Natural killer cell (primary cell): ENCODE results near the gene ARHGEF4. TPM values are rescaled to one million over a fixed set of nuclear protein-coding genes. Genes with fewer than 3 reads are reported as not detected.

ENCODE experiments used
- ATAC-seq, 3 donors: fragments of 150-1000 bp in 2 of 3; fragments of 200-7000 bp in 1 of 3; cut with Tn5 transposase; 1 replicate in 1 of 3; 2 replicates in 2 of 3; pipeline ENCODE4 v1.10.0; 2021; ENCODE audit warnings: mild to moderate bottlenecking in 2 of 3, moderate library complexity in 2 of 3
- DNase-seq, 2 donors: peaks; one replicate each; pipeline versions ENCODE4 v3.0.0 to v3.0.0-alpha.2; 2013 to 2021; ENCODE audit warnings: mixed read lengths in 1 of 2
- H3K27ac ChIP-seq: one replicate; pipeline ENCODE4 v1.5.1; 2013; ENCODE audit warnings: mild to moderate bottlenecking, low read length
- H3K27me3 ChIP-seq: one replicate; pipeline ENCODE4 v1.6.1; 2013; ENCODE audit warnings: low read length; ENCODE audit not compliant: control insufficient read depth, insufficient read depth
- H3K36me3 ChIP-seq: one replicate; pipeline ENCODE4 v1.6.1; 2013; ENCODE audit warnings: low read length; ENCODE audit not compliant: control insufficient read depth, insufficient read depth
- H3K4me1 ChIP-seq: one replicate; pipeline ENCODE4 v1.6.1; 2013; ENCODE audit warnings: low read length; ENCODE audit not compliant: control insufficient read depth, insufficient read depth
- H3K4me3 ChIP-seq: one replicate; pipeline ENCODE4 v1.5.1; 2013; ENCODE audit warnings: low read length
- H3K9me3 ChIP-seq: one replicate; pipeline ENCODE4 v1.6.1; 2013; ENCODE audit warnings: low read length; ENCODE audit not compliant: control insufficient read depth, insufficient read depth
- H3K27ac Mint-ChIP-seq, 2 donors: one replicate each; pipeline ENCODE4 v1.8.0; 2022; ENCODE audit warnings: mild to moderate bottlenecking in 2 of 2, mixed read lengths in 2 of 2, moderate library complexity in 1 of 2
- H3K27me3 Mint-ChIP-seq, 2 donors: one replicate each; pipeline ENCODE4 v1.8.0; 2022; ENCODE audit warnings: low read depth in 2 of 2, mixed read lengths in 2 of 2
- H3K36me3 Mint-ChIP-seq: one replicate; pipeline ENCODE4 v1.8.0; 2022; ENCODE audit warnings: mixed read lengths
- H3K4me1 Mint-ChIP-seq, 2 donors: one replicate each; pipeline ENCODE4 v1.8.0; 2022; ENCODE audit warnings: mixed read lengths in 2 of 2
- H3K4me3 Mint-ChIP-seq: one replicate; pipeline ENCODE4 v1.8.0; 2022; ENCODE audit warnings: mild to moderate bottlenecking, moderate library complexity, mixed read lengths
- H3K9me3 Mint-ChIP-seq, 2 donors: one replicate each; pipeline ENCODE4 v1.8.0; 2022; ENCODE audit warnings: mixed read lengths in 2 of 2
- CTCF ChIP-seq: fragments of 200-600 bp; IDR thresholded peaks from one replicate; pipeline ENCODE4 v1.8.0; 2022; ENCODE audit warnings: antibody characterized with exemption
- WGBS: methylation state at CpG from one replicate; pipeline ENCODE4 v1.1.7; 2013; ENCODE audit warnings: missing lambda C conversion rate; ENCODE audit not compliant: insufficient coverage; 5-methylcytosine and 5-hydroxymethylcytosine counted together
- intact Hi-C: fragments of 100-400 bp; cut with micrococcal nuclease; formaldehyde crosslinking; loops from one replicate; pipeline ENCODE4 v1.14.2; 2022
- total RNA-seq, 4 donors: library from RNA; stranded (reverse); fragments of 120-200 nt in 1 of 4; gene quantifications; one replicate each; pipeline versions ENCODE4 v1.2.3 to v1.2.4, GENCODE V29; 2013 to 2022

Gene ARHGEF4
- total RNA-seq, 3 donors from 2014 or later (not counting 1 experiment from before 2014, with no cell fraction given): 0.11 TPM; not detected in 2

GRCh38 chr2:131040661-131041401 is 204.1 kb downstream of the ARHGEF4 start:
- no peaks in the 10 kb centered on the region for H3K36me3 Mint-ChIP-seq
- Histone ChIP-seq H3K4me3 (peak overlapping the region; percentile 21), H3K36me3 (no peaks in the 10 kb centered on the region), H3K9me3 (no peaks in the 10 kb centered on the region), H3K4me1 (peaks cover 29% of the 10 kb centered on the region), H3K27me3 (peaks cover 12% of the 10 kb centered on the region), H3K27ac (no peak overlapping the region)
- peaks cover 10 to 17% of the 10 kb centered on the region in 2 donors for H3K4me1 Mint-ChIP-seq
- no peaks in the 10 kb centered on the region for H3K9me3 Mint-ChIP-seq
- intact Hi-C loops: no loop called here
- H3K27me3 Mint-ChIP-seq: peaks cover 13 to 19% of the 10 kb centered on the region in 2 donors
- DNase-seq (peak in 1 of 2 donors; percentile 50), ATAC-seq (peak in 1 of 3 donors; percentile 19)
- no peak for TF ChIP-seq CTCF
- H3K27ac Mint-ChIP-seq: no peak overlapping the region
- H3K4me3 Mint-ChIP-seq: peak overlapping the region; percentile 68
- 68% methylated on average over 23 of the region's 23 CpGs for WGBS

GRCh38 chr2:131041402-131042147 is 204.9 kb downstream of the ARHGEF4 start:
- Mint-ChIP-seq H3K4me1 (peaks cover 10 to 17% of the 10 kb centered on the region in 2 donors), H3K36me3 (no peaks in the 10 kb centered on the region), H3K9me3 (no peaks in the 10 kb centered on the region), H3K4me3 (peak overlapping the region; percentile 68), H3K27ac (no peak overlapping the region), H3K27me3 (peaks cover 13 to 19% of the 10 kb centered on the region in 2 donors)
- no peak for ATAC-seq
- peaks cover 12% of the 10 kb centered on the region for H3K27me3 ChIP-seq
- 78% methylated on average over 14 of the region's 14 CpGs for WGBS
- peaks cover 29% of the 10 kb centered on the region for H3K4me1 ChIP-seq
- no peak overlapping the region for H3K27ac ChIP-seq
- no peak for TF ChIP-seq CTCF
- intact Hi-C loops: no loop called here
- no peaks in the 10 kb centered on the region for H3K9me3 ChIP-seq
- peak in 1 of 2 donors; percentile 27 for DNase-seq
- no peaks in the 10 kb centered on the region for H3K36me3 ChIP-seq
- H3K4me3 ChIP-seq: no peak overlapping the region

- Histone ChIP-seq H3K27me3 (peaks cover 12% of the 10 kb centered on the region), H3K9me3 (no peaks in the 10 kb centered on the region), H3K4me3 (no peak overlapping the region), H3K4me1 (peaks cover 29% of the 10 kb centered on the region), H3K36me3 (peaks cover 4% of the 10 kb centered on the region), H3K27ac (no peak overlapping the region)
- H3K36me3 Mint-ChIP-seq: no peaks in the 10 kb centered on the region
- intact Hi-C loops: no loop called here
- no peak overlapping the region for H3K4me3 Mint-ChIP-seq
- no peak for DNase-seq
- H3K9me3 Mint-ChIP-seq: no peaks in the 10 kb centered on the region
- WGBS: 92% methylated on average over 7 of the region's 7 CpGs
- peaks cover 6 to 19% of the 10 kb centered on the region in 2 donors for H3K27me3 Mint-ChIP-seq
- TF ChIP-seq CTCF: no peak
- no peak overlapping the region for H3K27ac Mint-ChIP-seq
- H3K4me1 Mint-ChIP-seq: peaks cover 10 to 17% of the 10 kb centered on the region in 2 donors
- ATAC-seq: no peak
These were observed 205.5 kb downstream of the ARHGEF4 start for GRCh38 chr2:131042148-131042775.
